Right atrium auricular region (tissue), 2 donors: ENCODE measurements around the gene CHMP5. TPM values are rescaled to one million over a fixed set of nuclear protein-coding genes. Genes with fewer than 3 reads are reported as not detected.

ENCODE experiments used
- DNase-seq: peaks from one replicate; pipeline ENCODE4 v3.0.0-alpha.2; 2019; ENCODE audit warnings: low spot score
- H3K27ac ChIP-seq, 2 donors: fragments of 200-600 bp; sonication (generic); 1 replicate in 1 of 2; 2 replicates in 1 of 2; pipeline ENCODE4 v1.5.1; 2016 to 2019
- H3K27me3 ChIP-seq, 2 donors: fragments of 200-600 bp; sonication (generic); one replicate each; pipeline versions ENCODE4 v1.5.1 to v1.6.0; 2017 to 2019
- H3K36me3 ChIP-seq: fragments of 200-600 bp; sonication (generic); one replicate; pipeline ENCODE4 v1.5.1; 2016
- H3K4me1 ChIP-seq, 2 donors: fragments of 200-600 bp; sonication (generic); one replicate each; pipeline versions ENCODE4 v1.5.1 to v1.6.0; 2017 to 2019
- H3K4me3 ChIP-seq, 2 donors: fragments of 200-600 bp; sonication (generic); 1 replicate in 1 of 2; 2 replicates in 1 of 2; pipeline ENCODE4 v1.5.1; 2017 to 2019; ENCODE audit warnings: mild to moderate bottlenecking in 1 of 2, moderate library complexity in 1 of 2
- H3K9me3 ChIP-seq, 2 donors: fragments of 200-600 bp; sonication (generic); one replicate each; pipeline ENCODE4 v1.5.1; 2019
- total RNA-seq, 2 donors: library from RNA; depleted of rRNA; stranded (reverse); fragments of >200 nt; gene quantifications; one replicate each; pipeline ENCODE4 v1.1.0, GENCODE V29; 2016
- TF ChIP-seq, protein P1 (sequence below), 2 donors: fragments of 200-600 bp; sonication (generic); IDR thresholded peaks; one replicate each; pipeline ENCODE4 v1.5.1; 2019; ENCODE audit warnings: antibody characterized with exemption in 2 of 2

CHMP5 gene
- total RNA-seq, 2 donors from 2014 or later: 44.0 to 51.1 TPM

DNA sequence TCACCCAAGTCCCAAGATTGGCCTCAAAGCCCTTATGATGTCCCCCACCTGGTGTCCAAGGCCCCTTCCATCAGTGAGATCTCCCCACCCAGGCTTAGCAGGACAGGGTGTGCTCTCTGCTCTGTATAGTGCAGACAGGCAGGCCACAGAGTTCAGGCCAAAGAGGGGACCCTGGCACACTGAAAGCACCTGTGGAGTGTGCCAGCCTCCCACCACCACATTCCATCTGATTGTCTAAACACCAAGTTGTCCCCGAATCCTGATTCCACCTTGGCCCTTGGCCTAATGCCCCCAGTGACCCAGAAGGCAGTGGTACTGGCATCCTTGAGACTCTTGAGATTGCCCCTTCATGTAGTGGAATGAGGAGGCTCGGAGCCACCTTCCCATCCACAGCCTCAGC is 19.5 kb upstream of the CHMP5 start:
- TF ChIP-seq, protein P1, sequence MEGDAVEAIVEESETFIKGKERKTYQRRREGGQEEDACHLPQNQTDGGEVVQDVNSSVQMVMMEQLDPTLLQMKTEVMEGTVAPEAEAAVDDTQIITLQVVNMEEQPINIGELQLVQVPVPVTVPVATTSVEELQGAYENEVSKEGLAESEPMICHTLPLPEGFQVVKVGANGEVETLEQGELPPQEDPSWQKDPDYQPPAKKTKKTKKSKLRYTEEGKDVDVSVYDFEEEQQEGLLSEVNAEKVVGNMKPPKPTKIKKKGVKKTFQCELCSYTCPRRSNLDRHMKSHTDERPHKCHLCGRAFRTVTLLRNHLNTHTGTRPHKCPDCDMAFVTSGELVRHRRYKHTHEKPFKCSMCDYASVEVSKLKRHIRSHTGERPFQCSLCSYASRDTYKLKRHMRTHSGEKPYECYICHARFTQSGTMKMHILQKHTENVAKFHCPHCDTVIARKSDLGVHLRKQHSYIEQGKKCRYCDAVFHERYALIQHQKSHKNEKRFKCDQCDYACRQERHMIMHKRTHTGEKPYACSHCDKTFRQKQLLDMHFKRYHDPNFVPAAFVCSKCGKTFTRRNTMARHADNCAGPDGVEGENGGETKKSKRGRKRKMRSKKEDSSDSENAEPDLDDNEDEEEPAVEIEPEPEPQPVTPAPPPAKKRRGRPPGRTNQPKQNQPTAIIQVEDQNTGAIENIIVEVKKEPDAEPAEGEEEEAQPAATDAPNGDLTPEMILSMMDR (IDR thresholded peaks at IDR 0.05): no peak
- no peak overlapping the region for H3K4me3 ChIP-seq
- H3K36me3 ChIP-seq: peaks cover 12% of the 10 kb centered on the region
- H3K9me3 ChIP-seq: no peaks in the 10 kb centered on the region
- no peak overlapping the region for H3K27ac ChIP-seq
- no peaks in the 10 kb centered on the region for H3K27me3 ChIP-seq
- no peaks in the 10 kb centered on the region for H3K4me1 ChIP-seq
- no peak for DNase-seq

DNA sequence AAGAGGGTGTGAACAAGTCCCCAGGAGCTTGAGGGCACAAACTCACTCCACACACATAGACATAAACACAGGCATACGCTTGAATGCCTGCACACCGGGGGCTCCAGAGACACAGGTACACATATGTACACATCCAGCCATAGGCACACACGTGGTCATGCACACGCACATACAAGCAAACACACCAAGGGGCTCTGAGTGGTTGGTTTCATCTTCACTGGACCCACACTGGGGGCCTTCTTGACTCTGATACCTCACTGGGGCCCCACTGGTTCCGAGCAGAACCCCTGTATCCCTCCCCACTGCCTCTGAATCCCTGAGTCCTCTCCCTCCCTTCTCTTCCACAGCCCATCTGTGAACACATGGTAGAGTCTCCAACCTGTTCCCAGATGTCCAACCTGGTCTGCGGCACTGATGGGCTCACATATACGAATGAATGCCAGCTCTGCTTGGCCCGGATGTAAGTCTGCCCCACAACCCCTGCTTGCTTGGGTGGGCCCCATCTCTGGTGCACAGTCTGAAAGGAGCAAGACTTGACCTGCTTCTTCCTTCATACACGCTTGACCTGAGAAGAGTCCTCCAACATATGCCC is 18.5 kb upstream of the CHMP5 start:
- Histone ChIP-seq H3K9me3 (no peaks in the 10 kb centered on the region), H3K27me3 (no peaks in the 10 kb centered on the region), H3K36me3 (peaks cover 12% of the 10 kb centered on the region), H3K4me1 (no peaks in the 10 kb centered on the region), H3K4me3 (no peak overlapping the region), H3K27ac (no peak overlapping the region)
- DNase-seq: no peak
- TF ChIP-seq, protein P1 (IDR thresholded peaks at IDR 0.05): no peak

DNA sequence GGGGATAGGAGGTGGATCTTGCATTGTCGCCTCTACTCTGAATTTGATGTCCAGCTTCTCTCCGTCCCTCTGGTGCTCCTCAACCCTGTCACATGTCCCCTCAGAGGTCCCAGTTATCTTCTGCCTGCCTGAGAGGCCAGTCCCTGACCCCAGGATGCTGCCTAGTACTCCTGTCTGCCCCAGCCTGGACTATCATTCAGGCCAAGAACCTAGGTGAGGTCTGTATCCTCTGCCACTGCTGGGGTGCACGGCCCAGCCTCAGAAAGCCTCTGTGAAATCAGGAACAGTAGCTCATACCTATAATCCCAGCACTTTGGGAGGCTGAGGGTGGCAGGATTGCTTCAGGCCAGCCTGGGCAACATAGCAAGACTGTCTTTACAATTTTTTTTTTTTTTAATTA is 16.2 kb upstream of the CHMP5 start:
- TF ChIP-seq, protein P1 (IDR thresholded peaks at IDR 0.05): no peak
- no peak overlapping the region for H3K27ac ChIP-seq
- no peak for DNase-seq
- H3K27me3 ChIP-seq: no peaks in the 10 kb centered on the region
- no peaks in the 10 kb centered on the region for H3K4me1 ChIP-seq
- H3K9me3 ChIP-seq: no peaks in the 10 kb centered on the region
- H3K4me3 ChIP-seq: no peak overlapping the region
- peaks cover 22% of the 10 kb centered on the region for H3K36me3 ChIP-seq

DNA sequence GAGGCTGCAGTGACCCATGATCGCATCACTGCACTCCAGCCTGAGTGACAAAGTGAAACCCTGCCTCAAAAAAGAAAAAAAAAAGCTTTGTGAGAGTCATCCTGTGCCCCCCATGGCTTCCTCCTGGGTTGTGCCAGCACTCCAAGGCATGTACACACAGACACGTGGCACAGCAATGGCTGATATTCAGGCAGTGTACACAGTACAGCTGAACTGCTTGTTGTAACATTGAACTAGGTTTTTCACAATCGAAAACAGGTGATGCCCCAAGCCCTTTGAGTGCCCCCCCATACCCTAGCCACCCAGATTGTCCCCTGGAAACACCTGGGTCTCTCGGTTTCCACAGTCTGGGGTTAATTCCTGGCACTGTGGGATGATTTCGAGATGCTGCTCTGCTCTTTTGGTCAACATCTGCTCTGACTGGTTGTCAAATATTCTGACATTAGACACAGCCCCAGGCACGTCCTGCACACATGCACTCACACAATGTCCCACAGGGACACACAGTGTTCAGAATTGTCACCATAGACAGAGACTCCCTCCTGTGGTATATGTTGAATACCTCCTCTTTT is 15.7 kb upstream of the CHMP5 start:
- no peak for DNase-seq
- Histone ChIP-seq H3K9me3 (no peaks in the 10 kb centered on the region), H3K36me3 (peaks cover 28% of the 10 kb centered on the region), H3K27ac (no peak overlapping the region), H3K27me3 (no peaks in the 10 kb centered on the region), H3K4me3 (no peak overlapping the region), H3K4me1 (no peaks in the 10 kb centered on the region)
- TF ChIP-seq, protein P1 (IDR thresholded peaks at IDR 0.05): no peak

DNA sequence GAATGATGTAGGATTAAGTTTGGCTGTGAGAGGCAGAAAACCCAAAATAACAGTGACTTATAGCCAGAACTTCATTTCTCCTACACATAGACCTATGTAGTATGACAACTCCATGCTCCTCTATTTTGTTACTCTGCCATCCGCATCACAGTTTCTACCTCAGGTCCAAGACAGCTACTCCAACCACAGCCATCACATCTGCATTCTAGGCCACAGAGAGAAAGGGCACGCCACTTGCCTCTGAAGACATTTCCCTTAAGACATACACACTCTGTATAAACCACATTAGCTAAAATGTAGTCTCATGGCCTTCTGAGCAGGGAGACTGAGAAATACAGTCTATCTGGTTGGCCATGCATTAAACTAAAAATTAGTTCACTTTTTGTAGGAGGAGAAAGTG is 14.9 kb upstream of the CHMP5 start:
- no peaks in the 10 kb centered on the region for H3K4me1 ChIP-seq
- H3K9me3 ChIP-seq: no peaks in the 10 kb centered on the region
- H3K36me3 ChIP-seq: peaks cover 36% of the 10 kb centered on the region
- no peak overlapping the region for H3K4me3 ChIP-seq
- no peaks in the 10 kb centered on the region for H3K27me3 ChIP-seq
- no peak overlapping the region for H3K27ac ChIP-seq
- no peak for DNase-seq
- TF ChIP-seq, protein P1 (IDR thresholded peaks at IDR 0.05): no peak
